ENCODE measurements around the gene RP9.

The RP9 gene

GRCh38 chr7:33061282-33061937, 47.8 kb downstream of the RP9 start:
- no peak for DNase-seq

GRCh38 chr7:33059635-33060034, 49.6 kb downstream of the RP9 start:
- no peak for DNase-seq

- no peak for DNase-seq
Measured at GRCh38 chr7:33055158-33055557, 54.0 kb downstream of the RP9 start.

GRCh38 chr7:33054261-33054964, 54.8 kb downstream of the RP9 start:
- no peak for DNase-seq

- no peak for DNase-seq
Measured at GRCh38 chr7:33053721-33054120, 55.5 kb downstream of the RP9 start.

GRCh38 chr7:33050535-33051318, 58.5 kb downstream of the RP9 start:
- DNase-seq, result peak; percentile 14

GRCh38 chr7:33048704-33049103, 60.5 kb downstream of the RP9 start:
- no peak for DNase-seq

- DNase-seq, result no peak
Measured at GRCh38 chr7:33048257-33048656, 60.9 kb downstream of the RP9 start.

GRCh38 chr7:33044986-33045385, 64.2 kb downstream of the RP9 start:
- DNase-seq, result no peak
